Measurements from ENCODE around the gene FREY1. TPM values are rescaled to one million over a fixed set of nuclear protein-coding genes. Genes with fewer than 3 reads are reported as not detected.

FREY1 gene
- total RNA-seq, 1 donor from 2014 or later, result 0.53 TPM

- Histone ChIP-seq H3K4me3 (no peak overlapping the region), H3K9me3 (no peaks in the 10 kb centered on the region), H3K36me3 (peaks cover 100% of the 10 kb centered on the region), H3K27ac (no peak overlapping the region), H3K4me1 (no peaks in the 10 kb centered on the region), H3K27me3 (ENCODE audit: low read depth) (no peaks in the 10 kb centered on the region)
- TF ChIP-seq CTCF (IDR thresholded peaks at IDR 0.05), result no peak
- DNase-seq (no peak), ATAC-seq (no peak)
- intact Hi-C loops (cut with DNase I), result no loop called here
These were observed 37.5 kb downstream of the FREY1 start for GRCh38 chr11:45869551-45869950.

- Histone ChIP-seq H3K9me3 (no peaks in the 10 kb centered on the region), H3K27me3 (ENCODE audit: low read depth) (no peaks in the 10 kb centered on the region), H3K36me3 (peaks cover 97% of the 10 kb centered on the region), H3K4me3 (no peak overlapping the region), H3K4me1 (peaks cover 18% of the 10 kb centered on the region), H3K27ac (no peak overlapping the region)
- DNase-seq (no peak), ATAC-seq (no peak)
- no peak for TF ChIP-seq CTCF (IDR thresholded peaks at IDR 0.05)
- intact Hi-C loops (cut with DNase I), result no loop called here
These were observed 43.0 kb downstream of the FREY1 start for GRCh38 chr11:45864041-45864440.

- peaks cover 87% of the 10 kb centered on the region for H3K36me3 ChIP-seq
- no peak for TF ChIP-seq CTCF (IDR thresholded peaks at IDR 0.05)
- intact Hi-C loops (cut with DNase I), result no loop called here
- peak in 1 of 2 donors; percentile 6 for ATAC-seq
- H3K4me3 ChIP-seq, result no peak overlapping the region
- H3K9me3 ChIP-seq, result no peaks in the 10 kb centered on the region
- H3K27ac ChIP-seq, result peak overlapping the region; percentile 80
- peak; percentile 66 for DNase-seq
- H3K27me3 ChIP-seq (ENCODE audit: low read depth), result no peaks in the 10 kb centered on the region
- peaks cover 49% of the 10 kb centered on the region for H3K4me1 ChIP-seq
These were observed 46.1 kb downstream of the FREY1 start for GRCh38 chr11:45860764-45861510.

GRCh38 chr11:45860348-45860747, 46.7 kb downstream of the FREY1 start:
- DNase-seq (no peak), ATAC-seq (no peak)
- H3K9me3 ChIP-seq, result no peaks in the 10 kb centered on the region
- H3K4me3 ChIP-seq, result no peak overlapping the region
- peak overlapping the region; percentile 80 for H3K27ac ChIP-seq
- intact Hi-C loops (cut with DNase I), result no loop called here
- peaks cover 87% of the 10 kb centered on the region for H3K36me3 ChIP-seq
- H3K27me3 ChIP-seq (ENCODE audit: low read depth), result no peaks in the 10 kb centered on the region
- peaks cover 55% of the 10 kb centered on the region for H3K4me1 ChIP-seq
- TF ChIP-seq CTCF (IDR thresholded peaks at IDR 0.05), result no peak

- H3K4me1 ChIP-seq, result peaks cover 61% of the 10 kb centered on the region
- peak; percentile 81 to 88 for ATAC-seq
- no peak overlapping the region for H3K4me3 ChIP-seq
- peak overlapping the region; percentile 80 for H3K27ac ChIP-seq
- no peaks in the 10 kb centered on the region for H3K27me3 ChIP-seq (ENCODE audit: low read depth)
- intact Hi-C loops (cut with DNase I), result no loop called here
- no peak for TF ChIP-seq CTCF (IDR thresholded peaks at IDR 0.05)
- H3K9me3 ChIP-seq, result no peaks in the 10 kb centered on the region
- peak; percentile 93 for DNase-seq
- H3K36me3 ChIP-seq, result peaks cover 83% of the 10 kb centered on the region
These were observed 47.4 kb downstream of the FREY1 start for GRCh38 chr11:45859661-45860140.

All from lower lobe of right lung (tissue), 2 donors.